GM21529 (cell line): Measurements from ENCODE around the gene PSMA5.

Experiments used
- ATAC-seq: cut with Tn5 transposase; IDR thresholded peaks from one replicate; pipeline ENCODE4 v1.9.1; 2021; ENCODE audit not compliant: unreplicated experiment

The PSMA5 gene

DNA sequence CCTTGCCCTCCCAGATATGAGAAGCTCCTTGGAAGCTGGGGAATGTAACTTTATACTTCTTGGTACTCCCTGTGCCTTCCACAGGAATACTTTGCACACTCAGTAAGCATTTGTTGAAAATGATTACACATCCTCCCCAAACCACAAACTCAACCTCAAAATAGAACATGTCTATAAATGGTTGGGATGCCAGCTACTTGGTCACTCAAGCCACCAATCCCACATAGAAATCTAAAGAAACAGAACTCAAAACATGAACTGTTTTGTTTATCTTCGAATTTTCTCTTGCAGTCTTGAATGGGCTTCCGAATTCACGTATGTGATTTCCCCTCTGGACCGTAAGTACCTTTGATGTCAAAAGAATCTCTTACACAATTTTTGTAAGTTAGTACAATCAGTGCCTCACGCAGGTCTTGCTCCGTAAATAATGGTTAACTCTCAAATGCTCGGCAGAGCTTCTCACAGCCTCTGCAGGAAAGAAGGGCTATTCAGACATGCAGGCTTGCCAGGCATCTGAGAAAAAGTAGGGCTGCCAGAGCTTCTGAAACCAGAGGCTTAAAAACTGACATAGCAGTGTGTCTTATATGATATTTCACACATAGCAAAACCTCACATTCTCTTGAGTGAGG is 55.4 kb downstream of the PSMA5 start:
- ATAC-seq: no peak

DNA sequence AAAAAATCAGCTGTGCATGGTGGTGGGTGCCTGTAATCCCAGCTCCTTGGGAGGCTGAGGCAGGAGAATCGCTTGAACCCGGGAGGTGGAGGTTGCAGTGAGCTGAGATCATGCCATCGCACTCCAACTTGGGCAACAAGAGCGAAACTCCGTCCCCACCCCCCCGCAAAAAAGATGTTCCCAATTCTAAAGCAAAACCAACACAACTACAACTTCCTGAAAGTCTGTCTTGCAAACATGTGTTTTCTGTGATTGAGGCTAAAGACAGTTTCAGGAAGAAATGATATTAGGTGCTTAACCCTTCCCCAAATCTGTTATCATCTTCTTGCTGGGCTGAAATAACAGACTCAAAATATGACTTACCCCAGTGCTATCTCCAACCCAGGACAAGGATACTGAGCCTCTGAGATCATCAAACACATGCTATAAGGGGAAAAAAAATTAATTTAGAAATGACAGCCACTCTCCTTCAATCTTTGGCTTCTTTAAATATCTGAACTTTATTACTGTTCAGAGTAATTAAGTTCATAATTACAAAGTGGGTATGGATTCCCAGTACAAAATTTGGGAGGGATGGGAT is 57.0 kb downstream of the PSMA5 start:
- ATAC-seq: no peak

DNA sequence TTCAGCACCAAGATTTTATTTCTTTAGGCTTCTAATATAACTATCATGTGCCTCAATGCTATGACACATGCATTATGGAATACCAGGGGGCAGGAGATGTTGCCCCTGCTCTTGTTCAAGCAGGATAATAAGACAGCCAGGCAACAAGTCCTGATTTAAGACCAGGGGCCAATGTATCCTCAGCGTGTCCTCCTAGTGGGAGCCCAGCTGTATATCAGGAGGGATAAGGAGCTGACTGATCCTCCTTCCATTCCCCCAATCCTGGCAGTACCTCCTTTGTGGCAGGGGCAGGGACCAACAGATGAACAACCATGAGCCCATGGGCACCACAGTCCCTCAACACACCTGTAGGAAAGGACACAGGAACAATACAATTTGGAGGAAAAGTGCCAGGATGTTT is 57.8 kb downstream of the PSMA5 start:
- ATAC-seq: no peak

DNA sequence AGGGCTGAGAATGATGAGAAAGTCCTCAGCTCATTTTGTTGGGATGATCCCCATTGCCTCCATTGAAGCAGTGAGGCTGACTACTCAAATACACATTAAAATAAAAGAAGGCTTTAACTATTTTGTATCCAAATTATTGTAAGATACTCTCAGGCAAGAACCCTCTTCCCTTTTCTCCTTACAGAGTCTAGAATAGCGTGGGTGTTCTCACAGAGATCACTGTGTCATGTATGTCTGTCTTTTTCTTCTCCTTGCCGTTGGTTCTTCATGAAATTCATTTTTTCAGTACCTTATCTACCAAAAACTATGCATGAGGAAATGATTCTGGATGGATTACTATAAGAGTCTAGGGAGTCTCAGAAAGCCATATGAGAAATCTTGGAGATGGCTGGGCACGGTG is 58.6 kb downstream of the PSMA5 start:
- no peak for ATAC-seq

DNA sequence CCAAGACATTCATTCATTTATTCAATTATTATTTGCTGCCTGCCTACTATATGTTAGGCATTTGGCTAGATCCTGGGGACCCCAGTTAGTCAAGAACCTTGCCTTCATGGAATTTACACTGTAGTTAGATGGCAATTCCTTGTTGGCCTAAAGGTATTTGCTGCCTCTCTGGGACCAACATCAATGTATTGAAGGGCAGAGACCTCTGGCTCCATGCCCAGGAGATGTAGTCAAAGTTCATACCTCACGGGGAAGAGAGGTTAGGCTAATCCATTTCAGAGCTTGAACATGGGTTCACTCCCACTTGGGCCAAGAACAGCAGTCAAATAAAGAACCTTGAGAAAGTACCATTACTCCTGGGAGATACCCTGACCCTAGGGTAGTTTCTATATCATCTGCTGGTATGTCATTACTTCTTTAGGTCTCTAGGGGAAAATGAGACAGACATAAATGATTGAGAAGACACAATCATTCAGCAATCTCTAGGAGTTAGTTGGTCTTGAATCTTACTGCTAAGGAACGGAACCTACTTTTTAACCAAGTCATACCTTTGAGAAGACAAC is 60.5 kb downstream of the PSMA5 start:
- ATAC-seq: no peak

DNA sequence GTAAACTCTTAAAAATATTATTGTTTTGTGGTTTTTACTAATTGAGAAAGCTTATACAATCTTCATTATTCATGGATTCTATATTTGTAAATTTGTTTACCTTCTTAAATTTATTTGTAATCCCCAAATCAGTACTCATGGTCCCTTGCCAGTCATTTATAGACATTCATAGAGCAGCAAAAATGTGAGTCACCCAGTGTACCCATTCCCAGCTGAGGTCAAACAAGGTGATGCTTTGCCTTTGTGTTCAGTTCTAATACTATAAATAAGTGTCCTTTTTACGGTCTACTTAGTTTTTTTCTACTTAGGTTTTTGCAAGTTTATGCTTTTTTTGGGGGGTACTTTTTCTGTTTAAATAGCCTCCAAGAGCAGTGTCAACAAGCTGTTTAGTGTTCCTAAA is 64.6 kb downstream of the PSMA5 start:
- ATAC-seq: no peak

DNA sequence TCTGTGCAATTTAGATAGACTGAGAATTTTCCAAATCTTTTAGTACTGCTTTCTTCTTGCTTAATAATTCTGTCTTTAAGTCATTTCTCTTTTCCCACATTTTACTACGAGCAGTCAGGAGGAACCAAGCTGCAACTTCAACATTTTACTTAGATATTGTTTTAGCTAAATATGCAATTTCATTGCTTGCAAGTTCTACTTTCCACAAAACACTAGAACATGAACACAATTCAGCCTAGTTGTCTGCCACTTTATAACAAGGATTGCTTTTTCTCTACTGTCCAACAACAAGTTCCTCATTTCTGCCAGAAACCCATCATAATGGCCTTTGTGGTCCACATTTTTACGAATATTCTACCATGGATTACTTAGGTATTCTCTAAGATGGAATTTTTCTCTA is 65.2 kb downstream of the PSMA5 start:
- ATAC-seq: no peak

DNA sequence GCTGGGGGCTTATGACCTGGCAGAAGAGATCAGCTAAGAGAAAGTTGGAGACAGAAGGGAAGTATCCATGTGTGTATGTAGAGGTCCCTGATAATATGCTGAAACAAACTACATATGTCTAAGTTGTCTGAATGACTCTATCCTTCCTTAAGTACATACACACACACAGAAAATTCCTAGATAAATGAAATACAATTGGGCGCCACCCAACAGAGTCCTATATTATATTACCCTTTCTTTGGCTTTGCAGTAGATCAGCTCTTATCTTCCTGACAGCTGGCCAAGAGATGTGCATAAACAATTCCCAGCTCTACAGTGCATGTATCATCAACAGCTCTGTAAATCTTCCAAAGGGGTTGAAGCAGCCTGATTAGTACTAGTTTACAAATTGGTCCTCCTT is 68.6 kb downstream of the PSMA5 start:
- ATAC-seq: no peak

DNA sequence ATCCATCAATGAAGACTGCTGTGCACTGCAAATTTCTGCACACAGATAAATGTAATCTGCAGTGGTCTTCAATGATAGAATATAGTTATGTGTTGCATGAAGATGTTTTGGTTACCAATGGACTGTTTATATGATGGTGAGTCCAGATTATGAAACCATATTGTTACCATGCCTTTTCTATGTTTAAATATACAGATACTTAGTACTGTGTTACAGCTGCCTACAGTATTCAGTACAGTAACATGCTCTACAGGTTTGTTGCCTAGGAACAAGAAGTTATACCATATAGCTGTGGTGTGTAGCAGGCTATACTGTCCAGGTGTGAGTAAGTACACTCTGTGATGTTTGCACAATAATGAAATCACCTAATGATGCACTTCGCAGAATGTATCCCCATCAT is 69.3 kb downstream of the PSMA5 start:
- ATAC-seq: no peak

DNA sequence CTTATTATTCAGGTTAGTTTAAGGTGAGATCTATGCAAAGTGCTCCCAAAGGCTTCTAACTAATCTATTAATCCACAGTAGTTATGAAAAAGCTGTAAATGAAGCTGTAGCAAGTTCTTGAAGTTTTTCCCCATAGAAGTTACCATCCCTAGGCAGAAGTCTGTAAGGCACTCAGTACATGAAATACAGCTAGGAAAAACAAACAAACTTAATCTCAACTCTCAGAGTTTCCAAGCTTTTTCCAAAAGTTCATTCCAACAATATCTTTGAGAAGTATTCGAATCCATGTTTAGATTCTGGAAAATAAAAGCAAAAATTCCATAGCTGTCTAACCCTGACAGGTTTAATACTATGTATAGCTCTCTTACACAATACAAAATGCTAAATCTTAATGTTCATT is 69.7 kb downstream of the PSMA5 start:
- ATAC-seq: no peak

DNA sequence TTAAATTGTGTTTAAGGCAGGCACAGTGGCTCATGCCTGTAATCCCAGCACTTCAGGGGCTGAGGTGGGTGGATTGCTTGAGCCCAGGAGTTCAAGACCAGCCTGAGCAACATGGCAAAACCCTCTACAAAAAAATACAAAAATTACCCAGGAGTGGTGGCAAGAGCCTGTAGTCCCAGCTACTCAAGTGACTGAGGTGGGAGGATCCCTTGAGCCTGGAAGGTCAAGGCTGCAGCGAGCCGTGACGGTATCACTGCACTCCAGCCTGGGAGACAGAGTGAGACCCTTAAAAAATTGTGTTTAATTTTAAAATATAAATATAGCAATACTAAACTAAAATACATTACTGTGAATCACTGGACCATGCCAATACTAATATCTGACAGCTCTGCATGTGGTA is 71.3 kb downstream of the PSMA5 start:
- no peak for ATAC-seq

DNA sequence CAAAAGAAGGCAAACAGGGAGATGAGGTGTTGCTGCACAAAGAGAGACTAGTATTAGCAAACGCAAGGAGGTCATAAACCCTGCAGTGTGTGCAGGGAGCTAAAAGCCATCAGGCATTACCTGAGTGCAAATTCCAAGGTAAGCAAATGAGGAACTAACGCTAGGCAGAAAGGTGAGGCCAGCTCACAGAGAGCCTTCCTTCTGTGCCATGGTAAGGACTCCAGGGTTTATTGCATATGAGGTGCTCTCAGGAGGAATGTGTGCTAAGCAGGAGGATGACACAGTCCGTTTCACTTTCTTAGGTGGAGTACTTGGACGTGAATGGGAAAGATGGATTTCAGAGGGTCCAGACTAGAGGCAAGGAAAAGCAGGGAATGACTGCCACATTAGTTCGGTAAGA is 74.8 kb downstream of the PSMA5 start:
- ATAC-seq: no peak

DNA sequence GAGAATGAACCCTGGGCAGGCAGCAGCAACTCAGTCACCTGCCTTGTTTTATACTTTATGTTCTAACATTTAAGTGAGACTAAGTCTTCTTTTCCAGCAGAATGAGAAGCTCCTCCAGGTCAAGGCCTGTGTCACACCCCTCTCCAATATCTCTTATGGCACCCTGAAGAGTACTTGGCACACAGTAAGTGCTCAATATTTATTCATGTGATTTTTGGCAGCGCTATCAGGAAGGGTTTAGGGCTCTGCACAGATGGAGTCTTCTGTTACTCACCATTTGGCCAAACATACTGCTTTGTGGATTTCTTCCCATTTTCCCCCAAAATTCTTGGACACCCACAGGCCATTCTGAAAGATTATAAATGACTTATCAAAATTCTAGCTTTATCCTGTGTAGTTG is 75.6 kb downstream of the PSMA5 start:
- no peak for ATAC-seq

DNA sequence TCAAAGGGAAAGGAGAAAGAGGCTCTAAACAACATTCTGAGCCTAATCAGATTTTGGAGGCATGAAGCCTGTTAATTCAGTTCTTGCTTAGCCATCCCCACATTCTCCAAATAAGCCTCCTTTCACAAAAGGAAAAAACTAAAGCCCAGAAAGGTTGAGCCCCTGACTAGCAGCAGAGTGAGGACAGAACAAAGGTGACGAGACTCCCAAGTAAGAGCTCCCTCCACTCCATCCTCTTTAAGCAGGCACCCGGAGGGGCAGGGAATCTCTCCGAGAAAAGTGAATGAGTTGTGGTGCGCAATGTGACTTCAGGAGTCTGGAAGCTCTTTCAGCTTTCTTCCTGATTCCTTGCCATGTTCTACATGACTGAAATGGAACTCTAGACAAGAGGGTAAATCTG is 76.1 kb downstream of the PSMA5 start:
- no peak for ATAC-seq
